GM23338 (cell line): ENCODE measurements around the gene DISP3. TPM values are rescaled to one million over a fixed set of nuclear protein-coding genes. Genes with fewer than 3 reads are reported as not detected.

Source experiments
- ATAC-seq: fragments of 200-7000 bp; cut with Tn5 transposase; 3 replicates; pipeline ENCODE4 v1.9.1; 2020
- DNase-seq: peaks from one replicate; pipeline ENCODE4 v3.0.0-alpha.2; 2015; ENCODE audit warnings: low spot score
- H2AFZ ChIP-seq: fragments of 200-600 bp; sonication (generic); 2 replicates; pipeline ENCODE4 v1.8.0; 2016; ENCODE audit warnings: antibody characterized with exemption, mild to moderate bottlenecking, moderate library complexity
- H3F3A ChIP-seq: fragments of 200-600 bp; sonication (generic); replicated peaks from 2 replicates; pipeline ENCODE4 v1.8.0; 2017; ENCODE audit warnings: antibody characterized with exemption, mixed run types, low read depth
- H3K27ac ChIP-seq: fragments of 200-600 bp; sonication (generic); 2 replicates; pipeline ENCODE4 v1.6.1; 2016; ENCODE audit warnings: low read depth
- H3K27me3 ChIP-seq: fragments of 200-600 bp; sonication (generic); 2 replicates; pipeline ENCODE4 v1.8.0; 2016; ENCODE audit warnings: mild to moderate bottlenecking, mixed run types, moderate library complexity; ENCODE audit not compliant: insufficient read depth
- H3K36me3 ChIP-seq: fragments of 200-600 bp; sonication (generic); 2 replicates; pipeline ENCODE4 v1.8.0; 2016; ENCODE audit warnings: mild to moderate bottlenecking; ENCODE audit not compliant: insufficient read depth
- H3K4me1 ChIP-seq: fragments of 200-600 bp; sonication (generic); 2 replicates; pipeline ENCODE4 v1.8.0; 2016; ENCODE audit warnings: mild to moderate bottlenecking, moderate library complexity; ENCODE audit not compliant: insufficient read depth
- H3K4me2 ChIP-seq: fragments of 200-600 bp; sonication (generic); 2 replicates; pipeline ENCODE4 v1.7.1; 2017; ENCODE audit warnings: mixed run types
- H3K4me3 ChIP-seq: fragments of 200-600 bp; sonication (generic); 2 replicates; pipeline ENCODE4 v1.6.1; 2016; ENCODE audit warnings: mixed run types
- H3K79me2 ChIP-seq: fragments of 200-600 bp; sonication (generic); replicated peaks from 2 replicates; pipeline ENCODE4 v1.8.0; 2017; ENCODE audit warnings: mild to moderate bottlenecking; ENCODE audit not compliant: insufficient read depth
- H3K9me2 ChIP-seq: fragments of 200-600 bp; sonication (generic); 2 replicates; pipeline ENCODE4 v1.8.0; 2017; ENCODE audit not compliant: insufficient read depth
- H4K20me1 ChIP-seq: fragments of 200-600 bp; sonication (generic); replicated peaks from 2 replicates; pipeline ENCODE4 v1.8.0; 2017; ENCODE audit warnings: mild to moderate bottlenecking; ENCODE audit not compliant: insufficient read depth
- H3K27ac Mint-ChIP-seq: 2 replicates; pipeline ENCODE4 v1.8.0; 2020; ENCODE audit warnings: inconsistent platforms, mild to moderate bottlenecking, moderate library complexity, mixed read lengths
- H3K27me3 Mint-ChIP-seq: 3 replicates; pipeline ENCODE4 v1.8.0; 2022; ENCODE audit warnings: low read depth, mild to moderate bottlenecking, moderate library complexity, mixed read lengths, inconsistent platforms; ENCODE audit not compliant: insufficient read depth, poor library complexity
- H3K36me3 Mint-ChIP-seq: 3 replicates; pipeline ENCODE4 v1.8.0; 2021; ENCODE audit warnings: low read depth, mild to moderate bottlenecking, inconsistent platforms, moderate library complexity, mixed read lengths
- H3K4me1 Mint-ChIP-seq: 3 replicates; pipeline ENCODE4 v1.8.0; 2020; ENCODE audit warnings: mild to moderate bottlenecking, inconsistent platforms, mixed read lengths
- H3K4me3 Mint-ChIP-seq: 3 replicates; pipeline ENCODE4 v1.8.0; 2021; ENCODE audit warnings: moderate library complexity, mild to moderate bottlenecking, inconsistent platforms, mixed read lengths
- H3K9me3 Mint-ChIP-seq: 3 replicates; pipeline ENCODE4 v1.8.0; 2020; ENCODE audit warnings: moderate library complexity, mild to moderate bottlenecking, inconsistent platforms, mixed read lengths
- CREB1 ChIP-seq: fragments of 250-450 bp; sonication (Bioruptor Pico); IDR thresholded peaks from 2 replicates; pipeline ENCODE4 v1.5.0; 2020; ENCODE audit warnings: low read depth, mild to moderate bottlenecking, moderate library complexity
- CTCF ChIP-seq, 2 experiments: fragments of 200-600 bp in 1 of 2; sonication (generic) in 1 of 2; conservative IDR thresholded peaks; 2 replicates each; pipeline versions ENCODE4 v1.5.1 to v1.6.1; 2016 to 2017; ENCODE audit warnings: antibody characterized with exemption in 2 of 2, low read depth in 2 of 2, mild to moderate bottlenecking in 2 of 2, moderate library complexity in 1 of 2
- ETS1 ChIP-seq: IDR thresholded peaks from 2 replicates; pipeline ENCODE4 v1.6.1; 2016; ENCODE audit warnings: antibody characterized with exemption
- EZH2 ChIP-seq: fragments of 200-600 bp; sonication (generic); IDR thresholded peaks from one replicate; pipeline ENCODE4 v1.8.0; 2017; ENCODE audit warnings: antibody characterized with exemption, mild to moderate bottlenecking, low read depth; ENCODE audit not compliant: unreplicated experiment
- EZH2phosphoT487 ChIP-seq: fragments of 200-600 bp; sonication (generic); IDR thresholded peaks from one replicate; pipeline ENCODE4 v1.8.1; 2018; ENCODE audit warnings: antibody characterized with exemption; ENCODE audit not compliant: unreplicated experiment
- JUNB ChIP-seq: IDR thresholded peaks from one replicate; pipeline ENCODE4 v1.6.1; 2016; ENCODE audit warnings: antibody characterized with exemption; ENCODE audit not compliant: unreplicated experiment
- NANOG ChIP-seq: IDR thresholded peaks from 2 replicates; pipeline ENCODE4 v1.6.1; 2016; ENCODE audit warnings: antibody characterized with exemption, borderline replicate concordance
- POLR2AphosphoS5 ChIP-seq: IDR thresholded peaks from 2 replicates; pipeline ENCODE4 v1.6.1; 2016; ENCODE audit warnings: antibody characterized with exemption, low read depth
- REST ChIP-seq: IDR thresholded peaks from one replicate; pipeline ENCODE4 v1.6.1; 2018; ENCODE audit warnings: antibody characterized with exemption; ENCODE audit not compliant: unreplicated experiment
- STAT1 ChIP-seq: IDR thresholded peaks from one replicate; pipeline ENCODE4 v1.6.1; 2016; ENCODE audit warnings: antibody characterized with exemption; ENCODE audit not compliant: unreplicated experiment
- ZNF114 ChIP-seq: fragments of 250-450 bp; sonication (Bioruptor Pico); IDR thresholded peaks from 2 replicates; pipeline ENCODE4 v1.5.0; 2020; ENCODE audit warnings: mild to moderate bottlenecking, moderate library complexity
- ZNF331 ChIP-seq: fragments of 250-450 bp; sonication (Bioruptor Pico); IDR thresholded peaks from 2 replicates; pipeline ENCODE4 v1.5.0; 2020; ENCODE audit warnings: low read depth, mild to moderate bottlenecking, moderate library complexity
- ZNF462 ChIP-seq: fragments of 250-450 bp; sonication (Bioruptor Pico); IDR thresholded peaks from 2 replicates; pipeline ENCODE4 v1.5.0; 2020; ENCODE audit warnings: mild to moderate bottlenecking, moderate library complexity
- polyA plus RNA-seq: library from polyadenylated mRNA; unstranded; fragments of >200 nt; fragmentation: Nextera tagmentation; extraction: Ambion mirVana; gene quantifications from 2 replicates; pipeline ENCODE4 v1.2.1, GENCODE V29; 2016
- total RNA-seq: library from RNA; depleted of rRNA; stranded (reverse); fragments of >200 nt; shearing (Covaris generic); gene quantifications from 2 replicates; pipeline ENCODE4 v1.2.3, GENCODE V29; 2014

Gene DISP3
- total and polyA plus RNA-seq, 2 experiments from 2014 or later, result 3.2 to 11.1 TPM

- Histone ChIP-seq H3K27me3 (no peaks in the 10 kb centered on the region), H2AFZ (no peak overlapping the region), H3K4me2 (no peak overlapping the region), H3K4me3 (no peak overlapping the region), H3K27ac (no peak overlapping the region), H4K20me1 (no peaks in the 10 kb centered on the region), H3K36me3 (peaks cover 18% of the 10 kb centered on the region; the same call in 1 of the 2 replicates), H3K79me2 (no peaks in the 10 kb centered on the region), H3F3A (no peaks in the 10 kb centered on the region), H3K4me1 (no peaks in the 10 kb centered on the region), H3K9me2 (no peaks in the 10 kb centered on the region; the same call in 1 of the 2 replicates)
- Mint-ChIP-seq H3K9me3 (peaks cover 49% of the 10 kb centered on the region), H3K36me3 (peaks cover 85% of the 10 kb centered on the region), H3K4me1 (peaks cover 2% of the 10 kb centered on the region; the same call in 1 of the 3 replicates), H3K27ac (no peak overlapping the region), H3K27me3 (no peaks in the 10 kb centered on the region), H3K4me3 (no peak overlapping the region)
- ATAC-seq, result no peak
- DNase-seq, result no peak
- TF ChIP-seq ZNF462 (CRISPR knock-in tag) (no peak), CTCF (conservative IDR thresholded peaks at IDR 0.05; ENCODE audit: low read depth in 2 of 2) (no peak), REST (no peak), EZH2phosphoT487 (no peak), ETS1 (no peak), ZNF114 (CRISPR knock-in tag) (no peak), STAT1 (no peak), CREB1 (CRISPR knock-in tag) (no peak), ZNF331 (no peak), POLR2AphosphoS5 (no peak), EZH2 (no peak), JUNB (no peak), NANOG (no peak)
Observed at GRCh38 chr1:11507309-11507708, 28.4 kb downstream of the DISP3 start.
